HG03460 (cell line): ENCODE data around the gene DAAM1.

ENCODE experiments used
- ATAC-seq: cut with Tn5 transposase; IDR thresholded peaks from one replicate; pipeline ENCODE4 v1.9.1; 2021; ENCODE audit not compliant: unreplicated experiment

The DAAM1 gene

GRCh38 chr14:59282378-59282765, 93.9 kb downstream of the DAAM1 start:
- ATAC-seq, result no peak

- ATAC-seq, result no peak
Observed at GRCh38 chr14:59283361-59283760, 94.9 kb downstream of the DAAM1 start.

GRCh38 chr14:59284059-59284458, 95.6 kb downstream of the DAAM1 start:
- ATAC-seq, result no peak

- no peak for ATAC-seq
Observed at GRCh38 chr14:59292028-59292427, 103.6 kb downstream of the DAAM1 start.

GRCh38 chr14:59292921-59293534, 104.6 kb downstream of the DAAM1 start:
- ATAC-seq, result no peak

- no peak for ATAC-seq
Observed at GRCh38 chr14:59293935-59294661, 105.6 kb downstream of the DAAM1 start.

GRCh38 chr14:59294662-59294992, 106.2 kb downstream of the DAAM1 start:
- ATAC-seq, result no peak

GRCh38 chr14:59295951-59296350, 107.5 kb downstream of the DAAM1 start:
- ATAC-seq, result no peak

- ATAC-seq, result no peak
Observed at GRCh38 chr14:59296508-59296907, 108.0 kb downstream of the DAAM1 start.

GRCh38 chr14:59297071-59297776, 108.8 kb downstream of the DAAM1 start:
- ATAC-seq, result no peak

- no peak for ATAC-seq
Observed at GRCh38 chr14:59299731-59300130, 111.3 kb downstream of the DAAM1 start.

- ATAC-seq, result peak; percentile 84
Observed at GRCh38 chr14:59301354-59301753, 112.9 kb downstream of the DAAM1 start.

- ATAC-seq, result no peak
Observed at GRCh38 chr14:59302313-59302712, 113.8 kb downstream of the DAAM1 start.

GRCh38 chr14:59303216-59303615, 114.7 kb downstream of the DAAM1 start:
- ATAC-seq, result no peak

- no peak for ATAC-seq
Observed at GRCh38 chr14:59305231-59305630, 116.8 kb downstream of the DAAM1 start.

- no peak for ATAC-seq
Observed at GRCh38 chr14:59305836-59306555, 117.5 kb downstream of the DAAM1 start.

GRCh38 chr14:59306775-59307174, 118.3 kb downstream of the DAAM1 start:
- no peak for ATAC-seq

- ATAC-seq, result no peak
Observed at GRCh38 chr14:59308086-59308485, 119.6 kb downstream of the DAAM1 start.

- no peak for ATAC-seq
Observed at GRCh38 chr14:59308673-59309072, 120.2 kb downstream of the DAAM1 start.

GRCh38 chr14:59309291-59309900, 120.9 kb downstream of the DAAM1 start:
- no peak for ATAC-seq

GRCh38 chr14:59310633-59311032, 122.2 kb downstream of the DAAM1 start:
- no peak for ATAC-seq
